Measurements from ENCODE around the gene TUFT1. TPM values are rescaled to one million over a fixed set of nuclear protein-coding genes. Genes with fewer than 3 reads are reported as not detected.
"Not testable (repeated sequence)": the region's sequence is repeated elsewhere in the genome, so short reads cannot be mapped to it uniquely, and the experiment has no call there.

Gene TUFT1
- total RNA-seq, 2 experiments from 2014 or later = 1.7 to 2.5 TPM

DNA sequence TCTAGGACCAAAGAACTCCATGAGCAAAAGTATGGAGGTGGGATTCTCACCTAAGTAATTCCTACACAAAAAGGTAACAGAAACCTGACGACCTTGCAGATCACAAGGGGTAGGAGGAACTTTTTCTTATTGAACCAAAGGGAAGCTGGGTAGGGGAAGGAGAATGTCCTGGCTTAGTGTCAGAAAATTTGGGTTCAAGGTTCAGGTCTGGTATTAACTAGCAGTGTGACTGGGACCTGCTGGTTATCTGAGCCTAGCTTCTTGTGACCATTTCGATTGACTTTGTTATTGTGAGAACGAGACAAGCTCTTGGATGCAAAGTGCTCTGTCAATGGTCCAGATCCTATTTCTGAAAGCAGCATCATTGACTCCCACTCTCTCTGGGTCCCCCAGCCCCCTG lies 66.7 kb downstream of the TUFT1 start:
- H3K27me3 Mint-ChIP-seq = peaks cover 27% of the 10 kb centered on the region
- peaks cover 7% of the 10 kb centered on the region for H3K4me1 Mint-ChIP-seq
- no peaks in the 10 kb centered on the region for H3K9me3 Mint-ChIP-seq (ENCODE audit: low read depth)
- H3K4me3 Mint-ChIP-seq = no peak overlapping the region
- DNase-seq (no peak), ATAC-seq (no peak)
- no peak overlapping the region for H3K27ac Mint-ChIP-seq
- H3K36me3 Mint-ChIP-seq = no peaks in the 10 kb centered on the region
- CTCF ChIA-PET = interaction anchor here (1.0 to 2.4 kb wide), 2 partner anchors 13 to 230 kb away, joined by 3 to 12 read pairs; no protein-coding TSS in a partner anchor

GRCh38 chr1:151610142-151610541 lies 70.0 kb downstream of the TUFT1 start:
- H3K36me3 Mint-ChIP-seq = peaks cover 3% of the 10 kb centered on the region
- no peak overlapping the region for H3K4me3 Mint-ChIP-seq
- peaks cover 16% of the 10 kb centered on the region for H3K27me3 Mint-ChIP-seq
- H3K9me3 Mint-ChIP-seq (ENCODE audit: low read depth) = no peaks in the 10 kb centered on the region
- no peak for DNase-seq
- CTCF ChIA-PET = interaction anchor here (0.7 to 2.0 kb wide), 4 partner anchors 13 to 35 kb away, joined by 3 to 8 read pairs (median 3); no protein-coding TSS in a partner anchor
- H3K4me1 Mint-ChIP-seq = peaks cover 27% of the 10 kb centered on the region
- ATAC-seq = no peak
- no peak overlapping the region for H3K27ac Mint-ChIP-seq

GRCh38 chr1:151611288-151611790 lies 71.2 kb downstream of the TUFT1 start:
- Mint-ChIP-seq H3K4me1 (peaks cover 35% of the 10 kb centered on the region), H3K9me3 (ENCODE audit: low read depth) (no peaks in the 10 kb centered on the region), H3K36me3 (peaks cover 3% of the 10 kb centered on the region), H3K27ac (peak overlapping the region; percentile 70), H3K27me3 (peaks cover 10% of the 10 kb centered on the region), H3K4me3 (peak overlapping the region; percentile 94)
- no peak for DNase-seq
- CTCF ChIA-PET = interaction anchor here (0.6 to 0.8 kb wide), 2 partner anchors 18 to 110 kb away, joined by 3 to 4 read pairs; partner anchors contain the start of gene RIIAD1
- ATAC-seq = no peak

GRCh38 chr1:151611832-151612500 lies 71.9 kb downstream of the TUFT1 start, which contains the start of gene SNX27:
SNX27 (plus strand) TSS chr1:151612050; CDS start chr1:151612202, 152 bp downstream.
- ATAC-seq = peak; percentile 96
- peaks cover 35% of the 10 kb centered on the region for H3K4me1 Mint-ChIP-seq
- peaks cover 6% of the 10 kb centered on the region for H3K27me3 Mint-ChIP-seq
- H3K9me3 Mint-ChIP-seq (ENCODE audit: low read depth) = no peaks in the 10 kb centered on the region
- H3K36me3 Mint-ChIP-seq = peaks cover 3% of the 10 kb centered on the region
- peak within 1 kb of the TSS; percentile 90 for H3K27ac Mint-ChIP-seq
- CTCF ChIA-PET = interaction anchor here (0.6 to 0.9 kb wide), 5 partner anchors 9 to 225 kb away, joined by 3 to 4 read pairs (median 3); partner anchors contain the start of gene RIIAD1
- DNase-seq = peak; percentile 95
- H3K4me3 Mint-ChIP-seq = peak within 1 kb of the TSS; percentile 94

GRCh38 chr1:151612501-151613281 lies 72.6 kb downstream of the TUFT1 start:
- CTCF ChIA-PET = interaction anchor here (0.6 to 0.9 kb wide), 3 partner anchors 8 to 225 kb away, joined by 3 read pairs; no protein-coding TSS in a partner anchor
- peaks cover 4% of the 10 kb centered on the region for H3K27me3 Mint-ChIP-seq
- no peaks in the 10 kb centered on the region for H3K9me3 Mint-ChIP-seq (ENCODE audit: low read depth)
- H3K36me3 Mint-ChIP-seq = peaks cover 3% of the 10 kb centered on the region
- peak overlapping the region; percentile 90 for H3K27ac Mint-ChIP-seq
- H3K4me3 Mint-ChIP-seq = peak overlapping the region; percentile 94
- H3K4me1 Mint-ChIP-seq = peaks cover 35% of the 10 kb centered on the region
- DNase-seq (peak; percentile 50), ATAC-seq (peak; percentile 10)

GRCh38 chr1:151613282-151613780 lies 73.2 kb downstream of the TUFT1 start:
- peaks cover 39% of the 10 kb centered on the region for H3K4me1 Mint-ChIP-seq
- peaks cover 3% of the 10 kb centered on the region for H3K36me3 Mint-ChIP-seq
- H3K4me3 Mint-ChIP-seq = peak overlapping the region; percentile 94
- ATAC-seq (no peak), DNase-seq (no peak)
- CTCF ChIA-PET = no interaction called here
- peaks cover 1% of the 10 kb centered on the region for H3K27me3 Mint-ChIP-seq
- no peaks in the 10 kb centered on the region for H3K9me3 Mint-ChIP-seq (ENCODE audit: low read depth)
- peak overlapping the region; percentile 90 for H3K27ac Mint-ChIP-seq

- ATAC-seq = no peak
- no peak overlapping the region for H3K4me3 Mint-ChIP-seq
- no peaks in the 10 kb centered on the region for H3K9me3 Mint-ChIP-seq (ENCODE audit: low read depth)
- no peak overlapping the region for H3K27ac Mint-ChIP-seq
- no peak for DNase-seq
- H3K36me3 Mint-ChIP-seq = peaks cover 7% of the 10 kb centered on the region
- H3K4me1 Mint-ChIP-seq = peaks cover 55% of the 10 kb centered on the region
- no peaks in the 10 kb centered on the region for H3K27me3 Mint-ChIP-seq
- CTCF ChIA-PET = no interaction called here
These were observed 75.8 kb downstream of the TUFT1 start for GRCh38 chr1:151615711-151616504.

GRCh38 chr1:151616505-151616849 lies 76.4 kb downstream of the TUFT1 start:
- CTCF ChIA-PET = no interaction called here
- H3K9me3 Mint-ChIP-seq (ENCODE audit: low read depth) = no peaks in the 10 kb centered on the region
- H3K36me3 Mint-ChIP-seq = peaks cover 7% of the 10 kb centered on the region
- peaks cover 57% of the 10 kb centered on the region for H3K4me1 Mint-ChIP-seq
- H3K27me3 Mint-ChIP-seq = no peaks in the 10 kb centered on the region
- no peak for ATAC-seq
- no peak overlapping the region for H3K4me3 Mint-ChIP-seq
- DNase-seq = no peak
- no peak overlapping the region for H3K27ac Mint-ChIP-seq

- no peak for ATAC-seq
- H3K27ac Mint-ChIP-seq = no peak overlapping the region
- H3K4me3 Mint-ChIP-seq = no peak overlapping the region
- no peaks in the 10 kb centered on the region for H3K27me3 Mint-ChIP-seq
- peaks cover 5% of the 10 kb centered on the region for H3K36me3 Mint-ChIP-seq
- no peaks in the 10 kb centered on the region for H3K9me3 Mint-ChIP-seq (ENCODE audit: low read depth)
- no peak for DNase-seq
- H3K4me1 Mint-ChIP-seq = peaks cover 54% of the 10 kb centered on the region
- CTCF ChIA-PET = no interaction called here
These were observed 77.9 kb downstream of the TUFT1 start for GRCh38 chr1:151618003-151618402.

DNA sequence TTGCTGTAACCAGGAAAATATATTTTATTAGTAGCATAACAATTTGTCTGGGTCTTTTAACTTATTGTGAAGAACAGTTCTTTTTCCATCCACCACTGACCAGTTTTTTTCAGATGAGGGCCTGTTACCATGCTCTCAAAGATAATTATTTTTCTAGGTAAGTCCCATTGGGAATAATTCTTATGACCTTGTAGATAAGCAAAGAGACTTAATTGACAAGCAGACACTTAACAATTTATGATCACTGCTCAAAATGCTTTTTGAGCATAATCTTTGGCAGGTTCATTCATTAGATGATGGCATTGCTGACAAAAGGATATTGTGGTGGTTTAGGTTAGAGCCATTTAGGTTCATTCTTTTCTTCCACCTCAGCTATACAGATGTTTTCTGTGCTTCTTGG lies 78.4 kb downstream of the TUFT1 start:
- peaks cover 5% of the 10 kb centered on the region for H3K36me3 Mint-ChIP-seq
- peaks cover 49% of the 10 kb centered on the region for H3K4me1 Mint-ChIP-seq
- no peaks in the 10 kb centered on the region for H3K9me3 Mint-ChIP-seq (ENCODE audit: low read depth)
- H3K27me3 Mint-ChIP-seq = no peaks in the 10 kb centered on the region
- CTCF ChIA-PET = interaction anchor here (0.6 to 0.8 kb wide), 2 partner anchors 15 to 23 kb away, joined by 3 read pairs; no protein-coding TSS in a partner anchor
- ATAC-seq = no peak
- DNase-seq = no peak
- H3K27ac Mint-ChIP-seq = peak overlapping the region; percentile 15
- H3K4me3 Mint-ChIP-seq = no peak overlapping the region

GRCh38 chr1:151618996-151619395 lies 78.9 kb downstream of the TUFT1 start:
- H3K36me3 Mint-ChIP-seq; H3K4me3 Mint-ChIP-seq; H3K27me3 Mint-ChIP-seq; H3K9me3 Mint-ChIP-seq (ENCODE audit: low read depth); ATAC-seq; DNase-seq; H3K27ac Mint-ChIP-seq: not testable (repeated sequence)
- CTCF ChIA-PET = interaction anchor here (0.6 to 0.8 kb wide), 2 partner anchors 16 to 24 kb away, joined by 3 read pairs; no protein-coding TSS in a partner anchor
- peaks cover 45% of the 10 kb centered on the region for H3K4me1 Mint-ChIP-seq

GRCh38 chr1:151619489-151620093 lies 79.5 kb downstream of the TUFT1 start:
- H3K4me3 Mint-ChIP-seq = no peak overlapping the region
- peaks cover 41% of the 10 kb centered on the region for H3K4me1 Mint-ChIP-seq
- H3K27ac Mint-ChIP-seq = no peak overlapping the region
- no peaks in the 10 kb centered on the region for H3K9me3 Mint-ChIP-seq (ENCODE audit: low read depth)
- no peak for ATAC-seq
- no peak for DNase-seq
- no peaks in the 10 kb centered on the region for H3K27me3 Mint-ChIP-seq
- CTCF ChIA-PET = interaction anchor here (0.9 to 1.3 kb wide), 3 partner anchors 15 to 78 kb away, joined by 3 to 4 read pairs (median 3); no protein-coding TSS in a partner anchor
- peaks cover 4% of the 10 kb centered on the region for H3K36me3 Mint-ChIP-seq
